H9 (cell line): ENCODE measurements around the gene VPS45. TPM values are rescaled to one million over a fixed set of nuclear protein-coding genes. Genes with fewer than 3 reads are reported as not detected.

ENCODE experiments used
- DNase-seq: peaks from one replicate; pipeline ENCODE4 v3.0.0-alpha.2; 2017
- H2AFZ ChIP-seq: one replicate; pipeline ENCODE4 v1.6.1; 2013; ENCODE audit warnings: mild to moderate bottlenecking, low read length, control low read depth, moderate library complexity
- H2AK5ac ChIP-seq: 2 replicates; pipeline ENCODE4 v1.6.1; 2013; ENCODE audit warnings: low read length, control low read depth, mixed read lengths; ENCODE audit not compliant: insufficient read length
- H2BK120ac ChIP-seq: one replicate; pipeline ENCODE4 v1.6.1; 2013; ENCODE audit warnings: low read depth, mild to moderate bottlenecking, low read length, control low read depth, inconsistent platforms; ENCODE audit not compliant: poor library complexity, severe bottlenecking
- H2BK12ac ChIP-seq: 2 replicates; pipeline ENCODE4 v1.6.1; 2013; ENCODE audit warnings: low read length, control low read depth, mixed read lengths, low read depth; ENCODE audit not compliant: insufficient read length
- H2BK15ac ChIP-seq: 2 replicates; pipeline ENCODE4 v1.6.1; 2013; ENCODE audit warnings: low read depth, low read length, control low read depth
- H2BK20ac ChIP-seq: one replicate; pipeline ENCODE4 v1.6.1; 2013; ENCODE audit warnings: low read depth, mild to moderate bottlenecking, low read length, control low read depth, inconsistent platforms; ENCODE audit not compliant: poor library complexity, severe bottlenecking
- H2BK5ac ChIP-seq: 2 replicates; pipeline ENCODE4 v1.6.1; 2013; ENCODE audit warnings: low read length, control low read depth, mixed read lengths; ENCODE audit not compliant: insufficient read length
- H3K14ac ChIP-seq: 2 replicates; pipeline ENCODE4 v1.6.1; 2013; ENCODE audit warnings: low read length, control low read depth; ENCODE audit not compliant: insufficient read depth
- H3K18ac ChIP-seq: 2 replicates; pipeline ENCODE4 v1.6.1; 2013; ENCODE audit warnings: low read depth, mild to moderate bottlenecking, mixed read lengths, low read length, control low read depth; ENCODE audit not compliant: insufficient read length
- H3K23ac ChIP-seq: 2 replicates; pipeline ENCODE4 v1.6.1; 2013; ENCODE audit warnings: low read length, control low read depth, mixed read lengths, low read depth; ENCODE audit not compliant: insufficient read length
- H3K23me2 ChIP-seq: 2 replicates; pipeline ENCODE4 v1.6.1; 2013; ENCODE audit warnings: low read depth, mild to moderate bottlenecking, mixed read lengths, low read length, control low read depth; ENCODE audit not compliant: insufficient read length, poor library complexity, severe bottlenecking
- H3K27ac ChIP-seq: 2 replicates; pipeline ENCODE4 v1.5.1; 2013; ENCODE audit warnings: low read length, control low read depth, mixed read lengths, low read depth; ENCODE audit not compliant: insufficient read length
- H3K27me3 ChIP-seq: 2 replicates; pipeline ENCODE4 v1.6.1; 2013; ENCODE audit warnings: low read length, control low read depth, inconsistent platforms; ENCODE audit not compliant: insufficient read depth
- H3K4ac ChIP-seq: 2 replicates; pipeline ENCODE4 v1.6.1; 2013; ENCODE audit warnings: low read depth, mild to moderate bottlenecking, control low read depth, inconsistent platforms, low read length, moderate library complexity
- H3K4me1 ChIP-seq: 2 replicates; pipeline ENCODE4 v1.6.1; 2013; ENCODE audit warnings: low read length, control low read depth, inconsistent platforms; ENCODE audit not compliant: insufficient read depth
- H3K4me2 ChIP-seq: 2 replicates; pipeline ENCODE4 v1.6.1; 2013; ENCODE audit warnings: low read length, control low read depth, mixed read lengths; ENCODE audit not compliant: insufficient read length, insufficient read depth
- H3K56ac ChIP-seq: 2 replicates; pipeline ENCODE4 v1.6.1; 2013; ENCODE audit warnings: low read depth, mild to moderate bottlenecking, mixed read lengths, low read length, control low read depth; ENCODE audit not compliant: insufficient read length
- H3K79me1 ChIP-seq: 2 replicates; pipeline ENCODE4 v1.6.1; 2013; ENCODE audit warnings: low read depth, mild to moderate bottlenecking, moderate library complexity, low read length, control low read depth, inconsistent platforms; ENCODE audit not compliant: insufficient read depth, poor library complexity, severe bottlenecking
- H3K79me2 ChIP-seq: 2 replicates; pipeline ENCODE4 v1.6.1; 2013; ENCODE audit warnings: low read length, control low read depth, inconsistent platforms; ENCODE audit not compliant: insufficient read depth
- H3K9ac ChIP-seq: 2 replicates; pipeline ENCODE4 v1.6.1; 2013; ENCODE audit warnings: low read length, control low read depth, mixed read lengths; ENCODE audit not compliant: insufficient read length; ENCODE audit errors: extremely low read depth
- H3K9me3 ChIP-seq: one replicate; pipeline ENCODE4 v1.6.1; 2013; ENCODE audit warnings: low read depth, low read length, inconsistent platforms; ENCODE audit not compliant: control insufficient read depth
- H3T11ph ChIP-seq: one replicate; pipeline ENCODE4 v1.6.1; 2013; ENCODE audit warnings: mild to moderate bottlenecking, low read length, control low read depth, inconsistent platforms
- H4K20me1 ChIP-seq: one replicate; pipeline ENCODE4 v1.6.1; 2013; ENCODE audit not compliant: control insufficient read depth, insufficient read length, insufficient read depth
- H4K5ac ChIP-seq: 2 replicates; pipeline ENCODE4 v1.6.1; 2013; ENCODE audit warnings: low read depth, mild to moderate bottlenecking, mixed read lengths, low read length, control low read depth; ENCODE audit not compliant: insufficient read length
- H4K8ac ChIP-seq: replicated peaks from 2 replicates; pipeline ENCODE4 v1.6.1; 2013; ENCODE audit warnings: low read length, control low read depth, mixed read lengths, low read depth; ENCODE audit not compliant: insufficient read length
- H4K91ac ChIP-seq: 2 replicates; pipeline ENCODE4 v1.6.1; 2013; ENCODE audit warnings: low read depth, mild to moderate bottlenecking, moderate library complexity, mixed read lengths, low read length, control low read depth; ENCODE audit not compliant: insufficient read length
- H3K27ac Mint-ChIP-seq, 3 experiments: 2 replicates in 2 of 3; 3 replicates in 1 of 3; pipeline ENCODE4 v1.8.0; 2020 to 2021; ENCODE audit warnings: mixed read lengths in 3 of 3, mild to moderate bottlenecking in 1 of 3, moderate library complexity in 1 of 3
- H3K27me3 Mint-ChIP-seq: 2 replicates; pipeline ENCODE4 v1.8.0; 2021; ENCODE audit warnings: low read depth, mild to moderate bottlenecking, moderate library complexity, mixed read lengths
- H3K36me3 Mint-ChIP-seq, 3 experiments: 2 replicates in 2 of 3; 3 replicates in 1 of 3; pipeline ENCODE4 v1.8.0; 2020 to 2021; ENCODE audit warnings: low read depth in 3 of 3, mixed read lengths in 3 of 3; ENCODE audit not compliant: insufficient read depth in 1 of 3
- H3K4me1 Mint-ChIP-seq, 2 experiments: 2 replicates each; pipeline ENCODE4 v1.8.0; 2020; ENCODE audit warnings: mixed read lengths in 2 of 2
- H3K4me3 Mint-ChIP-seq, 2 experiments: 2 replicates in 1 of 2; 3 replicates in 1 of 2; pipeline ENCODE4 v1.8.0; 2020 to 2021; ENCODE audit warnings: mild to moderate bottlenecking in 2 of 2, mixed read lengths in 2 of 2, moderate library complexity in 1 of 2
- H3K9me3 Mint-ChIP-seq, 2 experiments: 2 replicates in 1 of 2; 3 replicates in 1 of 2; pipeline ENCODE4 v1.8.0; 2020; ENCODE audit warnings: mild to moderate bottlenecking in 2 of 2, mixed read lengths in 2 of 2, moderate library complexity in 1 of 2
- total RNA-seq: library from RNA; stranded (reverse); gene quantifications from 2 replicates; pipeline ENCODE4 v1.2.1, GENCODE V29; 2021
- TF ChIP-seq, protein P1 (sequence below): fragments of 200-600 bp; sonication (generic); conservative IDR thresholded peaks from 3 replicates; pipeline ENCODE4 v1.8.0; 2021; ENCODE audit warnings: antibody characterized with exemption, mild to moderate bottlenecking

Gene VPS45
- total RNA-seq, 1 experiment from 2014 or later, result 31.8 TPM

DNA sequence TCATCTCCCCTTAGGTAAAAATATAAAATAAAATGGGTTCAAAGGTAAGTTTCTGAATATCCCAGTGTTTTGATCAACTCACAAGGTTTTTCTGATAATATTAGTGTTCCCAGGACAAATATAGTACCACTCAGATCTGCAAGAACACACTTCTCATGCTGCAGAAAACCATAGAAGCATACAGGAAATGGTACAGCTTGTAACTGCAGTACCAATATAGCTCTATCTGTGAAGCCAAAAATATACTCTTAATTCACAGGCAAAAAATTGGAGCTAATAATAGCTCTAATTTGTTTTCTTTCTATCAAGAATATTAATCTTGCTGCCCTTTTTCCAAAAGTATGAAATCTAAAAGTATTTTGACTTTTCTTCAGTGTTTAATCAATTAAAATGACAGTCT is 13.2 kb downstream of the VPS45 start:
- no peak overlapping the region for H4K91ac ChIP-seq
- no peaks in the 10 kb centered on the region for H3K27me3 ChIP-seq
- no peaks in the 10 kb centered on the region for H3K23me2 ChIP-seq
- no peak overlapping the region for H3K9ac ChIP-seq
- Mint-ChIP-seq H3K27ac (no peak overlapping the region), H3K36me3 (peaks cover 2 to 50% (median 49%) of the 10 kb centered on the region in 3 experiments; a peak in 6 of 7 replicates), H3K27me3 (no peaks in the 10 kb centered on the region), H3K9me3 (no peaks in the 10 kb centered on the region), H3K4me1 (no peaks in the 10 kb centered on the region), H3K4me3 (no peak overlapping the region)
- H3K18ac ChIP-seq, result no peak overlapping the region
- no peak overlapping the region for H3K56ac ChIP-seq
- no peak overlapping the region for H2BK5ac ChIP-seq
- H3K79me1 ChIP-seq, result no peaks in the 10 kb centered on the region
- H4K20me1 ChIP-seq, result no peaks in the 10 kb centered on the region
- no peak overlapping the region for H3T11ph ChIP-seq
- no peak overlapping the region for H2AK5ac ChIP-seq
- H3K4me1 ChIP-seq, result no peaks in the 10 kb centered on the region
- no peak overlapping the region for H3K23ac ChIP-seq
- no peak overlapping the region for H2AFZ ChIP-seq
- H2BK120ac ChIP-seq, result no peak overlapping the region
- H3K4me2 ChIP-seq, result no peak overlapping the region
- no peaks in the 10 kb centered on the region for H3K9me3 ChIP-seq
- H3K27ac ChIP-seq, result no peak overlapping the region
- H3K4ac ChIP-seq, result no peak overlapping the region
- DNase-seq, result no peak
- no peak overlapping the region for H2BK12ac ChIP-seq
- no peak overlapping the region for H4K8ac ChIP-seq
- H3K14ac ChIP-seq, result no peak overlapping the region
- no peak overlapping the region for H2BK15ac ChIP-seq
- no peak overlapping the region for H2BK20ac ChIP-seq
- TF ChIP-seq, protein P1, sequence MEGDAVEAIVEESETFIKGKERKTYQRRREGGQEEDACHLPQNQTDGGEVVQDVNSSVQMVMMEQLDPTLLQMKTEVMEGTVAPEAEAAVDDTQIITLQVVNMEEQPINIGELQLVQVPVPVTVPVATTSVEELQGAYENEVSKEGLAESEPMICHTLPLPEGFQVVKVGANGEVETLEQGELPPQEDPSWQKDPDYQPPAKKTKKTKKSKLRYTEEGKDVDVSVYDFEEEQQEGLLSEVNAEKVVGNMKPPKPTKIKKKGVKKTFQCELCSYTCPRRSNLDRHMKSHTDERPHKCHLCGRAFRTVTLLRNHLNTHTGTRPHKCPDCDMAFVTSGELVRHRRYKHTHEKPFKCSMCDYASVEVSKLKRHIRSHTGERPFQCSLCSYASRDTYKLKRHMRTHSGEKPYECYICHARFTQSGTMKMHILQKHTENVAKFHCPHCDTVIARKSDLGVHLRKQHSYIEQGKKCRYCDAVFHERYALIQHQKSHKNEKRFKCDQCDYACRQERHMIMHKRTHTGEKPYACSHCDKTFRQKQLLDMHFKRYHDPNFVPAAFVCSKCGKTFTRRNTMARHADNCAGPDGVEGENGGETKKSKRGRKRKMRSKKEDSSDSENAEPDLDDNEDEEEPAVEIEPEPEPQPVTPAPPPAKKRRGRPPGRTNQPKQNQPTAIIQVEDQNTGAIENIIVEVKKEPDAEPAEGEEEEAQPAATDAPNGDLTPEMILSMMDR, result no peak
- no peaks in the 10 kb centered on the region for H3K79me2 ChIP-seq
- H4K5ac ChIP-seq, result no peak overlapping the region
